ENCODE data around the gene LRRC59. TPM values are rescaled to one million over a fixed set of nuclear protein-coding genes. Genes with fewer than 3 reads are reported as not detected.

The LRRC59 gene
- total and polyA plus RNA-seq, 2 of the 13 experiments (the other 11 are each of a cell fraction or from before 2014, with no cell fraction given): 87.3 to 222 TPM

DNA sequence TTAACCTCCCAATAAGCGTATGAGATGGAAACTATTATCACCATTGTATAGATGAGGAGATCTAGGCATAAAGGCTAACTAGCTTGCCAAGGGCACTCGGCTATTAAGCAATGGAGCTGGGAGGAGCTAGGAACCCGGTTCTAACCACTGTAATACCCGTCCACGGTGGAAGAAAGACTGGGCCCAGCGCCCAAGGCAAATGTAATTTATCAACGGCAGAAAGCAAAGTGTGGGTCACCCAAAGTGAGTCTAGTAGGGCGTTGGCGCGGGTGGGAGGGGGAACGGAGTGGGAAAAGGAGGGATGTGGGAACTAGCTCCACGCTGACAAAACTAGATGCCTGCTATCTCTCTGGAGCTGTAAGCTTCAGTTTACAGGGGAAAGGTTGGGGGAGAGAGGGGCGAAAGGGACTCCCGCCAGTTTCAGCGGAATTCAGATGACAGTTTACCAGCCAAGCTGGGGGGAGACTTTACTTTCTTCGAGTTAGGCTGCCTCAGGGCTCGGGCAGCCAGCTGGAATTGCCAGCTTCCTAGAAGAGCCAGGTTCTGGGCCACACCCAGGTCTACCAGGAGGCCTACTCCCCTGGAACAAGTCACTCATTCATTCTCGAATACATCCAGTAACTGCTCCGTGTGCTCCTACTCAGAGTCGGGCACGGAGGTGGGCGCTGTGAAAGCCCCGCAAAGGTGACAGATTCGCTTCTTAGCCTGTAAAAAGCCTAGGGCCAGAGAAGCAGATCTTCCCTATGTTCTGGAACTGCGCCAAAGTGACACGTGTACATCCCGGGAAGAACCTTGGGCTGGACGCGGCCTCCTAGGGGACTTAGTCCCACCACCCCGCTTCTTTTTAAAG, 837 bp downstream of the LRRC59 start (continued):
- 0 out of 2 replicates have a peak, but pooled peaks have one; percentile 6 for TF ChIP-seq PRDM15 (CRISPR knock-in tag; IDR thresholded peaks at IDR 0.05)
- TF ChIP-seq CEBPB (IDR thresholded peaks at IDR 0.05; ENCODE audit: borderline replicate concordance, low read depth, low read length): peak; percentile 85; the same call in 1 of the 2 replicates
- TF ChIP-seq ATF4 (CRISPR knock-in tag; IDR thresholded peaks at IDR 0.05): no peak
- TF ChIP-seq ZNF770 (CRISPR knock-in tag; IDR thresholded peaks at IDR 0.05): no peak
- peak; percentile 18; the same call in 1 of the 2 replicates for TF ChIP-seq RNF219 (CRISPR knock-in tag; IDR thresholded peaks at IDR 0.05)
- TF ChIP-seq ZFP36L1 (CRISPR knock-in tag; IDR thresholded peaks at IDR 0.05): 0 out of 2 replicates have a peak, but pooled peaks have one; percentile 46
- TF ChIP-seq ZNF224 (CRISPR knock-in tag; IDR thresholded peaks at IDR 0.05): 0 out of 2 replicates have a peak, but pooled peaks have one; percentile 74
- 0 out of 2 replicates have a peak, but pooled peaks have one; percentile 12 for TF ChIP-seq KLF11 (CRISPR knock-in tag; IDR thresholded peaks at IDR 0.05)
- TF ChIP-seq ETV5 (CRISPR knock-in tag; IDR thresholded peaks at IDR 0.05; ENCODE audit: borderline replicate concordance): no peak
- TF ChIP-seq ZNF280D (CRISPR knock-in tag; IDR thresholded peaks at IDR 0.05): no peak
- TF ChIP-seq SALL2 (CRISPR knock-in tag; IDR thresholded peaks at IDR 0.05): no peak
- no peak for TF ChIP-seq ARNT2 (CRISPR knock-in tag; IDR thresholded peaks at IDR 0.05; ENCODE audit: low read depth)
- TF ChIP-seq PPARG (CRISPR knock-in tag; conservative IDR thresholded peaks at IDR 0.05): no peak

Data from HepG2 (cell line).